ENCODE measurements around the gene KIF21B. TPM values are rescaled to one million over a fixed set of nuclear protein-coding genes. Genes with fewer than 3 reads are reported as not detected.
"Not testable (repeated sequence)": the region's sequence is repeated elsewhere in the genome, so short reads cannot be mapped to it uniquely, and the experiment has no call there.

KIF21B gene
- total RNA-seq, 1 donor from 2014 or later, result 10.2 TPM

GRCh38 chr1:200968469-200969410 is 54.8 kb downstream of the KIF21B start:
- Histone ChIP-seq H3K9me3 (no peaks in the 10 kb centered on the region), H3K4me1 (no peaks in the 10 kb centered on the region), H3K27ac (no peak overlapping the region), H3K4me3 (no peak overlapping the region), H3K36me3 (no peaks in the 10 kb centered on the region), H3K27me3 (no peaks in the 10 kb centered on the region)
- no peak for TF ChIP-seq CTCF (IDR thresholded peaks at IDR 0.05)
- DNase-seq (ENCODE audit: low spot score in 2 of 2), result no peak
- intact Hi-C loops (cut with DNase I), result no loop called here

DNA sequence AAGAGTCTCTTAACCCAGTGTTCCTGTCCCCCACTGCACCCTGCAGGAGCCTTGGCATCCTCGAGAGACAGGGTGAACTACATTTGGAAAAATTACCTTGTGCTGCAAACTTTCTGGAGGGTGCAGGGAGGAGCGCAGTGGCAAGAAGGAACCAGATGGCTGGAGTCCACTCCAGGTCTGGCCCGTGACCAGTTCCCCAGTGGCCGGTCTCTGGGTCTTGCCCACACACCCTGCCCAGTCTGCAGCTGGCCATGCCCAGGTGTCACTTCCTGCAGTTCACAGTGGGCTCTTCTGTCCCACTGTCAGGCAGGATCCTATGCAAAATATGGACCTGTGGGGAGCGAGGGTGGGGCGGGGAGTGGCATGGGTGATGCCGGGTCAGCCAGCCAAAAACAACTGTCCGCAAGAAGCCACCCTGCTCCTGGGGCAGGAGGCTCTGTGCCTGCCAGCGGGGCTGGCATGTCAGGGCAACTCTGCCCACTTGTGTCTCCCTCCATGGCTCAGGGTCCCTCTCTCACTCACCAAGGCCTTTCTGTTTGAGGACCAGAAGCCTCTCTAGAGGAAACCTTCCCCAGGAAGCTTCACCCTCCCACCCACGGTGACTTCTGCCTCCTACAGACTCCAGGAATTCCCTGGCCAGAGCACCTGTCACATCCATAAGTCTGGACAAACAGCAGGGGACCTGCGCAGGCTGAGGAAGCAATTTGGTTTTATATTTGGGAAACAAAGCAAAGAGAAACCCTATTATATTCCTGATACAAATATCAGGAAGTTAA is 55.6 kb downstream of the KIF21B start:
- H3K4me1 ChIP-seq, result no peaks in the 10 kb centered on the region
- no peak overlapping the region for H3K4me3 ChIP-seq
- no peaks in the 10 kb centered on the region for H3K36me3 ChIP-seq
- TF ChIP-seq CTCF (IDR thresholded peaks at IDR 0.05), result no peak
- intact Hi-C loops (cut with DNase I), result no loop called here
- H3K27ac ChIP-seq, result no peak overlapping the region
- H3K27me3 ChIP-seq, result no peaks in the 10 kb centered on the region
- DNase-seq (ENCODE audit: low spot score in 2 of 2), result no peak
- no peaks in the 10 kb centered on the region for H3K9me3 ChIP-seq

- Histone ChIP-seq H3K36me3 (no peaks in the 10 kb centered on the region), H3K27ac (no peak overlapping the region), H3K27me3 (no peaks in the 10 kb centered on the region), H3K4me3 (no peak overlapping the region), H3K4me1 (no peaks in the 10 kb centered on the region), H3K9me3 (no peaks in the 10 kb centered on the region)
- no peak for DNase-seq (ENCODE audit: low spot score in 2 of 2)
- no peak for TF ChIP-seq CTCF (IDR thresholded peaks at IDR 0.05)
- intact Hi-C loops (cut with DNase I), result no loop called here
These were observed 56.6 kb downstream of the KIF21B start for GRCh38 chr1:200966934-200967333.

- Histone ChIP-seq H3K4me1 (no peaks in the 10 kb centered on the region), H3K27ac (no peak overlapping the region), H3K9me3 (no peaks in the 10 kb centered on the region), H3K36me3 (no peaks in the 10 kb centered on the region), H3K27me3 (no peaks in the 10 kb centered on the region), H3K4me3 (no peak overlapping the region)
- intact Hi-C loops (cut with DNase I), result no loop called here
- no peak for TF ChIP-seq CTCF (IDR thresholded peaks at IDR 0.05)
- DNase-seq (ENCODE audit: low spot score in 2 of 2), result no peak
These were observed 58.3 kb downstream of the KIF21B start for GRCh38 chr1:200965111-200965805.

DNA sequence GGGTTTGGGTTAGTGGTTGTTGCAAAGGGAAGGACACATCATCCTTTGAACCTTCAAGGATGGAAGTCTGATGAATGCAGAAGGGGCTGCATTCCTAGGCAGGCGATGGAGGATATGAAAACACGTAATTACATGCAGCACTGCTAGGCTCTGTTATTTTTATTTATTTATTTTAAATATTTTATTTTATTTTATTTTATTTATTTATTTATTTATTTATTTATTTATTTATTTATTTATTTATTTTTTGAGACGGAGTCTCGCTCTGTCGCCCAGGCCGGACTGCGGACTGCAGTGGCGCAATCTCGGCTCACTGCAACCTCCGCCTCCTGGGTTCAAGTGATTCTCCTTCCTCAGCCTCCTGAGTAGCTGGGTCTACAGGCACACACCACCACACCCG is 59.6 kb downstream of the KIF21B start:
- H3K4me1 ChIP-seq; H3K9me3 ChIP-seq; H3K36me3 ChIP-seq; DNase-seq (ENCODE audit: low spot score in 2 of 2); intact Hi-C loops (cut with DNase I); H3K4me3 ChIP-seq; H3K27me3 ChIP-seq; H3K27ac ChIP-seq: not testable (repeated sequence)
